ENCODE results near the gene HERC5.
A peak's percentile ranks its signal among the peaks of the same experiment; 100 is the strongest.

HERC5 gene

GRCh38 chr4:88448889-88449288, 8.0 kb upstream of the HERC5 start:
- DNase-seq: no peak

GRCh38 chr4:88449290-88449689, 7.6 kb upstream of the HERC5 start:
- DNase-seq: no peak

- DNase-seq: no peak
Measured at GRCh38 chr4:88451205-88451604, 5.7 kb upstream of the HERC5 start.

- DNase-seq: no peak
Measured at GRCh38 chr4:88452912-88453311, 4.0 kb upstream of the HERC5 start.

GRCh38 chr4:88457307-88458103, 586 bp downstream of the HERC5 start:
- peak; percentile 63 for DNase-seq

- DNase-seq: no peak
Measured at GRCh38 chr4:88458104-88458740, 1.3 kb downstream of the HERC5 start.

- no peak for DNase-seq
Measured at GRCh38 chr4:88465653-88466192, 8.8 kb downstream of the HERC5 start.

GRCh38 chr4:88467392-88467791, 10.5 kb downstream of the HERC5 start:
- DNase-seq: no peak

GRCh38 chr4:88477229-88477860, 20.4 kb downstream of the HERC5 start:
- DNase-seq: no peak

- DNase-seq: no peak
Measured at GRCh38 chr4:88478247-88478646, 21.3 kb downstream of the HERC5 start.

GRCh38 chr4:88481537-88481936, 24.6 kb downstream of the HERC5 start:
- DNase-seq: no peak

GRCh38 chr4:88489100-88489761, 32.3 kb downstream of the HERC5 start:
- DNase-seq: no peak

GRCh38 chr4:88497859-88498409, 41.0 kb downstream of the HERC5 start:
- no peak for DNase-seq

GRCh38 chr4:88503344-88503743, 46.4 kb downstream of the HERC5 start:
- DNase-seq: no peak

GRCh38 chr4:88511236-88511635, 54.3 kb downstream of the HERC5 start:
- DNase-seq: no peak

GRCh38 chr4:88514557-88515511, 57.9 kb downstream of the HERC5 start:
- DNase-seq: no peak

- DNase-seq: no peak
Measured at GRCh38 chr4:88516746-88517145, 59.8 kb downstream of the HERC5 start.

GRCh38 chr4:88517825-88518224, 60.9 kb downstream of the HERC5 start:
- no peak for DNase-seq

GRCh38 chr4:88518911-88519310, 62.0 kb downstream of the HERC5 start:
- no peak for DNase-seq

GRCh38 chr4:88522702-88523324, 65.9 kb downstream of the HERC5 start:
- DNase-seq: peak; percentile 52
